ENCODE measurements around the gene CDCP1. TPM values are rescaled to one million over a fixed set of nuclear protein-coding genes. Genes with fewer than 3 reads are reported as not detected.
A peak's percentile ranks its signal among the peaks of the same experiment; 100 is the strongest.

The CDCP1 gene
- total RNA-seq, 4 donors from 2014 or later = 1.2 to 6.4 (median 2.1) TPM

DNA sequence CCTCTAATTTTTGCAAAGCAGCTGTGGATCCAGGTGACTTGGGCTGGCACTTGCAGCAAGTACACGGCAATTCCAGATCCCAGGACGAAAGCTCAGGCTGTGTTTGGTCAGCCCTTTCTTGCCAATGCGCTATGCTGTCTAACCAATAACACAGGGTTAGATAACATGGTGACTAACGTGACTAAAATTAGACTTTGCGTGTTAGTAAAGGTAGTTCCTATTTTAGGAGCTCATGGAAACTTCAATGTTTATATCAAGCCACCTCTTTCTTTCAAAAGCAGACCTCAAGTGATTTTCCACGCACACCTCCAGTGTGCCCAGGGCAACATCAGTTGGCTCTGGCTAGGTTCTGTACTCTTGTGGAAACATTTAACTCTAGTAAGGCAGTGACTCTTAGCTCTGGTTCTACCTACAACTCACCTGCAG lies 32.5 kb downstream of the CDCP1 start:
- H3K27me3 ChIP-seq = no peaks in the 10 kb centered on the region
- H3K36me3 ChIP-seq = no peaks in the 10 kb centered on the region
- intact Hi-C loops (cut with DNase I) = no loop called here
- no peak overlapping the region for H3K4me3 ChIP-seq
- no peak for TF ChIP-seq POLR2A (IDR thresholded peaks at IDR 0.05; ENCODE audit: low read depth)
- TF ChIP-seq, protein P1, sequence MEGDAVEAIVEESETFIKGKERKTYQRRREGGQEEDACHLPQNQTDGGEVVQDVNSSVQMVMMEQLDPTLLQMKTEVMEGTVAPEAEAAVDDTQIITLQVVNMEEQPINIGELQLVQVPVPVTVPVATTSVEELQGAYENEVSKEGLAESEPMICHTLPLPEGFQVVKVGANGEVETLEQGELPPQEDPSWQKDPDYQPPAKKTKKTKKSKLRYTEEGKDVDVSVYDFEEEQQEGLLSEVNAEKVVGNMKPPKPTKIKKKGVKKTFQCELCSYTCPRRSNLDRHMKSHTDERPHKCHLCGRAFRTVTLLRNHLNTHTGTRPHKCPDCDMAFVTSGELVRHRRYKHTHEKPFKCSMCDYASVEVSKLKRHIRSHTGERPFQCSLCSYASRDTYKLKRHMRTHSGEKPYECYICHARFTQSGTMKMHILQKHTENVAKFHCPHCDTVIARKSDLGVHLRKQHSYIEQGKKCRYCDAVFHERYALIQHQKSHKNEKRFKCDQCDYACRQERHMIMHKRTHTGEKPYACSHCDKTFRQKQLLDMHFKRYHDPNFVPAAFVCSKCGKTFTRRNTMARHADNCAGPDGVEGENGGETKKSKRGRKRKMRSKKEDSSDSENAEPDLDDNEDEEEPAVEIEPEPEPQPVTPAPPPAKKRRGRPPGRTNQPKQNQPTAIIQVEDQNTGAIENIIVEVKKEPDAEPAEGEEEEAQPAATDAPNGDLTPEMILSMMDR (IDR thresholded peaks at IDR 0.05) = no peak
- TF ChIP-seq POLR2AphosphoS5 (IDR thresholded peaks at IDR 0.05) = peak; percentile 47 to 49
- 47% methylated on average over 6 of the region's 6 CpGs for WGBS
- peak overlapping the region; percentile 65 to 71 (median 66) for H3K27ac ChIP-seq (replicated peaks in 1 of 4)
- H3K9me3 ChIP-seq = no peaks in the 10 kb centered on the region
- H3K4me1 ChIP-seq = peaks cover 13 to 21% (median 18%) of the 10 kb centered on the region in 4 donors
- no peak for DNase-seq (ENCODE audit: extremely low spot score)

DNA sequence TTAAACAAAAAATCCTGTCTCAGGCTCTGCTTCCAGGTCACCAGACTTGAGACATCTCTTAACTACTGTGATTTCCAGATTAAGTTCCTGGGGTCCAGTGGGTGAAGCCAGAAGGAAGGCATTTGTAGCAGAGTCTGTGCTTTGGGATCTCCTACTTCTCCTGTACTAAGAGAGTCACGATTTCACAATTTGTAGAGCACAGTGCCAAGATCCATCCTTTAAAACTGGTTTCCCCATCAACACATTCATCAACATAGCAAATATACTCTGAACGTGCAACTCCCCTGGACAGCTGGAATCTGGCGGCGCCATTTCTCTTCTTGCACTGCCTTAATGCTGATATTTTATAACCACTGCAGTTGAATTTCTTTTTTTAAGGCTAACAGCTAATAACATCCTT lies 33.2 kb downstream of the CDCP1 start:
- 50% methylated on average over 4 of the region's 4 CpGs for WGBS
- H3K4me1 ChIP-seq = peaks cover 15 to 21% (median 19%) of the 10 kb centered on the region in 4 donors
- peak overlapping the region in 3 of 4 donors; percentile 65 to 71 (median 66) for H3K27ac ChIP-seq (replicated peaks in 1 of 4)
- no peaks in the 10 kb centered on the region for H3K9me3 ChIP-seq
- intact Hi-C loops (cut with DNase I) = no loop called here
- no peaks in the 10 kb centered on the region for H3K36me3 ChIP-seq
- no peak for DNase-seq (ENCODE audit: extremely low spot score)
- H3K27me3 ChIP-seq = no peaks in the 10 kb centered on the region
- H3K4me3 ChIP-seq = no peak overlapping the region
- TF ChIP-seq, protein P1 (IDR thresholded peaks at IDR 0.05) = no peak
- TF ChIP-seq POLR2A (IDR thresholded peaks at IDR 0.05; ENCODE audit: low read depth) = no peak
- TF ChIP-seq POLR2AphosphoS5 (IDR thresholded peaks at IDR 0.05) = no peak

DNA sequence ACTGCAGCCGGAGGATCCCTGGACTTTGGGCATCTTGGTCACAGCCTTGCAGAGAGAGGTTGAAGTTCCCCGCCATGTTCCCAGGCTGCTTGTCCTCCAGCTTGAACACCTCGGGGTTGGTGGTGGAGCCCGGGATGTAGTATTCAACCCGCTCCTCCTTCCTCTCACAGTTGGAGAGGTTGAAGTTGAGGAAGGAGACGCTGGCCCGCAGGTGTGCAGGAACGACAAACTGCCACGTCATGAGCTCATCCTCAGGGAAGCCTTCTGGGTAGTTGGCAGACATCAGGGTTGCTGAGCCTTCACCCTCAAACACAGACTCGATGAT lies 35.7 kb downstream of the CDCP1 start:
- intact Hi-C loops (cut with DNase I) = no loop called here

DNA sequence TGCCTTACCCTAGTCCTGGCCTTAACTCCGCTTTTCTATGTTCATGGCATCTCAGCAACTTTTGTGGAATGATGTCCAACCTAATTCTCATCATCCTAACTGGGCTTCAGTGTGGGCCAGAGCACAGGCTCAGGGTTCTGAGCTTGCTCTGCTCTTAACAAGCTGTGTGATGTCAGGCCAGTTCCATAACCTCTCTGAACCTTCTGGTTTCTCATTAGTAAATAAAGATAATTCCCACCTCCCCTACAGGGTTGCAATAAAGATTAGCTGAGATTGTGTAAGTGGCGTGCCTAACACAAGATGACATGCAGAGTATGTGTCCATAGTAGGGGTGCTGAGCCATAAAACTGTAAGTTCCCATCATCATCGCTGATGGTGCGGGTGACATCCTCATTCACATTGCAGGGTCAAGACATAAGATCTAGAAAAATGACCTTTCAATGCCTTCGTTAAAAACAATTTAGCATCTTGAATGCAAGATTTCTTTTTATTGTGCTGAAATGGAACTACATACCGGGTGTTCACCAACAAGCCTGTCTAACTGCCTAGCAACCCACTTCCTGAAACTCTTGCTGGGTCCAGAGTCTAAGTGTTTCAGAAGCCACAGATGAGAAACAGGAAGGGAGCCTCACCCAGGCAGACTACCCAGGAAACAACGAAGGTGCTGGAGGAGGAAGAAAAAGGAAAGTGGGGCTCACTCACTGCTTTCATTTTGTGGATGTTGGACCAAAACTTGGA lies 36.2 kb downstream of the CDCP1 start:
- no peaks in the 10 kb centered on the region for H3K36me3 ChIP-seq
- peaks cover 15 to 21% (median 19%) of the 10 kb centered on the region in 4 donors for H3K4me1 ChIP-seq
- no peaks in the 10 kb centered on the region for H3K27me3 ChIP-seq
- no peak for DNase-seq (ENCODE audit: extremely low spot score)
- no peak for TF ChIP-seq EP300 (IDR thresholded peaks at IDR 0.05)
- TF ChIP-seq POLR2AphosphoS5 (IDR thresholded peaks at IDR 0.05) = no peak
- no peak for TF ChIP-seq POLR2A (IDR thresholded peaks at IDR 0.05; ENCODE audit: low read depth)
- TF ChIP-seq, protein P1 (IDR thresholded peaks at IDR 0.05) = no peak
- no peak overlapping the region for H3K27ac ChIP-seq (replicated peaks in 1 of 4)
- WGBS = 81% methylated on average over 7 of the region's 7 CpGs
- no peak overlapping the region for H3K4me3 ChIP-seq
- H3K9me3 ChIP-seq = no peaks in the 10 kb centered on the region
- intact Hi-C loops (cut with DNase I) = no loop called here

More for the DNA sequence above, 35.7 kb downstream of the CDCP1 start:
- Histone ChIP-seq H3K27ac (replicated peaks in 1 of 4) (no peak overlapping the region), H3K9me3 (no peaks in the 10 kb centered on the region), H3K4me1 (peaks cover 15 to 21% (median 19%) of the 10 kb centered on the region in 4 donors), H3K36me3 (no peaks in the 10 kb centered on the region), H3K27me3 (no peaks in the 10 kb centered on the region), H3K4me3 (no peak overlapping the region)
- TF ChIP-seq POLR2A (IDR thresholded peaks at IDR 0.05; ENCODE audit: low read depth) = no peak
- TF ChIP-seq EP300 (IDR thresholded peaks at IDR 0.05) = no peak
- TF ChIP-seq, protein P1 (IDR thresholded peaks at IDR 0.05) = no peak
- no peak for TF ChIP-seq POLR2AphosphoS5 (IDR thresholded peaks at IDR 0.05)
- WGBS = 89% methylated on average over 10 of the region's 10 CpGs
- DNase-seq (ENCODE audit: extremely low spot score) = no peak

DNA sequence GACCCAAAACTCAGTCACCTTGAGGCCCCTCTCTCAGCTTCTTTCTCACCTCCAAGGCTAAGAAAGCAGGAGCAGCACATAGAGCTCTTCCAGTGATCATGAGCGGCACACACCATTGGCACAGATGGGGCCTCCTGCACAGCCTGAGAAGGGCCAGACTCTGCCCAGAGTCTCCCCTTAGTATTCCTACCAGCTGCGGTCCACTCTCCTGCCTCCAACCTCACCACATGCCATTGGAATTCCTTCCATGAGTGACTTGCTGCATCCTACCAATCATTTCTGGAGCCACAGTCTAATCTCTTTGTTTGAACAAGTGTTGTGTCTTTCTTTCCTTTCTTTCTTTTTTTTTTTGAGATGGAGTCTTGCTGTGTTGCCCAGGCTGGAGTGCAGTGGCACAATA lies 39.3 kb downstream of the CDCP1 start:
- intact Hi-C loops (cut with DNase I) = no loop called here

More for the DNA sequence above, 39.3 kb downstream of the CDCP1 start:
- Histone ChIP-seq H3K27me3 (no peaks in the 10 kb centered on the region), H3K36me3 (no peaks in the 10 kb centered on the region), H3K4me1 (peaks cover 0 to 5% (median 0%) of the 10 kb centered on the region in 4 donors), H3K9me3 (no peaks in the 10 kb centered on the region), H3K4me3 (no peak overlapping the region), H3K27ac (replicated peaks in 1 of 4) (no peak overlapping the region)
- no peak for DNase-seq (ENCODE audit: extremely low spot score)
- WGBS = 100% methylated on average over 2 of the region's 2 CpGs
- TF ChIP-seq, protein P1 (IDR thresholded peaks at IDR 0.05) = no peak
- TF ChIP-seq POLR2A (IDR thresholded peaks at IDR 0.05; ENCODE audit: low read depth) = no peak
- no peak for TF ChIP-seq EP300 (IDR thresholded peaks at IDR 0.05)
